NOMO-1 treated with dmso at 0.1 percent for 144 hours (cell line): ENCODE data around the gene SUPT7L.
"Not testable (repeated sequence)": the region's sequence is repeated elsewhere in the genome, so short reads cannot be mapped to it uniquely, and the experiment has no call there.

Experiments
- DNase-seq: peaks from one replicate; lab custom pipeline; 2025; ENCODE audit not compliant: unreplicated experiment; lab: John Stamatoyannopoulos, UW

SUPT7L gene

DNA sequence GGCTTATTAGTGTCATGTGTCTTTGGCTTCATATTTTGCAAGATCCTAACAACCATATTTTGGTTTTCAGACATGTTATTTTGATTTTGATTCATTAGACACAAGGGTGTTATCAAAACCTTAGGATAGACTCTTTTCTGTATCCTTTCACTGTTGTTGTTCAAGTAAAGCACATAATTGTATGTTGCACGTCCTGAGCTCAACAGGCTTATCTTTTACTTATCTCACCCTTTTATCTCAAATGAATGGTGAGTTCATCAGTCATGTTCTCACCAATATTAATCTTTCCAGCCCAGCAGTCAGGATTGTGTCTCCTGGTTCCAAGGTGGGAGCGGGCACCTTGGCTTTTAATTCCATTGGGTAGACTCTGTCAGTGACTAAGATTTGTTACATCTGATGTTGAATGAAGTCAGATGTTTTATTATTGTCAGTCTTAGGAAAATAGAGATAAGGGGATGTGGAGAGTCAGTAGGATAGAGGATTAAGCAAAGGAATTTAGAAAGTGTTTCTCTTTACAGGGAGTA lies 22.6 kb downstream of the SUPT7L start:
- DNase-seq = no peak

DNA sequence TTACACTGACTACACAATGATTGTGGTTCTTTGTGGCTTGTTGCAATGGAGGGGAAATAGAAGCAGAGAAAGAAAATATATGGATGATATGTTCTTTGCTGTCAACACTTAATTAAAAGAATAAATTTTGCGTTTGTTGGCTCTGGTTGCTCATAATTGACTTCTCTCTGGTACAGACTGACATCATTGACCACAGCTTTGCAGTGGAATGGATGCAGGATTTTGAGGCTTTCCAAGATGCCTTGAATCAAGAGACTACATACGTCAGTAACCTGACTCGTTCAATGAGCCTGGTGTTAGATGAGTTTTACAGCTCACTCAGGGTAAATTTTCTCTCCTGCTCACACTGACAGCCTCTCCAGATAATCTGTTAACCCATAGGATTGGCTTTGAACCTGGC lies 24.7 kb downstream of the SUPT7L start:
- no peak for DNase-seq

DNA sequence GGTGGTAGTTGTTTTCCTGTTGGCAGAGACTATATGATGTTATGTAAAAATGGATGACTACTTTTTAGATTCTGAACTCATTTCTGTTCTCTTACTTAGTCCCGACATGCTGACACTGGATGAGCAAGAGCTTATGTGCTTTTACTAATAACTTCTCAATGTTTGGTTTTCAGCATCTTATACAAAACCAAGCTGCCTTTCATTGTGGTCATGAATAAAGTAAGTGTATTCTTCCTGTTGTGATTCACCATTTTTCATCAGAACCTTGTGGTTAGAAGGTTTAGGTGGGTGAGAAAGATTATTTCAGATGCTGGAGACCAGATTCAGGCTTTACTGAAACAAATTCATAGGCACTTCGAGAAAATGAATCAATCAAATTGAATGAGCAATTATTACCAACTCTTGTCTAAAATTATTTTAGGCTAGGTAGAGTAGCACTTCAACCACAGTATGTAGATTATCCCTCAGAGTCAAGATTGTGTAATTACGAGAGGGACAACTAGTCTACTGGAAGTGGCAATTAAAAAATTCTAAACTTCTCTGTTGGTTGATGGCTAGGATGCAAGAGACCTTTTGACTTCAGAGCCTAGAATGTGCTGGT lies 25.3 kb downstream of the SUPT7L start:
- DNase-seq = no peak

DNA sequence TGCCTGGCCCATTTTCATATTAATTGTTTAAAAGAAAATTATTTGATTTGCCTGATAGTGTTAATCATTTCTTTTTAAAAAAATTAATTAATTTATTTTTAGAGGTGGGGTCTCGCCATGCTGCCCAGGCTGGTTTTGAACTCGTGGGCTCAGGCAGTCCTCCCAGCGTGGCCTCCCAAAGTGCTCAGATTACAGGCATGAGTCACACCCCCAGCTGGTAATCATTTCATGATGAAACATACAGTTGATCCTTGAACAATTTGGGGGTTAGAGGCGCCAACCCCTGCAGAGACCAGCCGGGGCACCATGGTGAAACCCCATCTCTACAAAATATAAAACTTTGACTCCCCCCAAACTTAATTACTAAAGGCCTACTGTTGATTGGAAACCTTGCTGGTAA lies 26.6 kb downstream of the SUPT7L start:
- DNase-seq = no peak

DNA sequence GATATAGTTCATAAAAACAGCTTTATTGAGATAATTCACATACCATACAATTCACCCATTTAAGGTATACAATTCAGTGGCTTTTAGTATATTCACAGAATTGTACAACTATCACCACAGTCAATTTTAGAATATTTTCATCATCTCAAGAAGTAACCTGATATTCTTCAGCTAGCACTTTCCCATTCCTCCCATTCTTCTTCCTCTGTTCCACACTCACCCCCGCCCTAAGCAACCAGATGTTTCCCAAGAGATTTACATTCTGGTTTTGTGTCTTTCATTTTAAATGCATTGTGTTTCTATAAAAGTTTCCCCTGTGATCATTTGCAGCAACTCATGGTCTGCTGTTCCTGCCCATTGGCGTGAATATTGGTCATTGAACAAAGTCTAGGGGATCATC lies 29.1 kb downstream of the SUPT7L start:
- no peak for DNase-seq

DNA sequence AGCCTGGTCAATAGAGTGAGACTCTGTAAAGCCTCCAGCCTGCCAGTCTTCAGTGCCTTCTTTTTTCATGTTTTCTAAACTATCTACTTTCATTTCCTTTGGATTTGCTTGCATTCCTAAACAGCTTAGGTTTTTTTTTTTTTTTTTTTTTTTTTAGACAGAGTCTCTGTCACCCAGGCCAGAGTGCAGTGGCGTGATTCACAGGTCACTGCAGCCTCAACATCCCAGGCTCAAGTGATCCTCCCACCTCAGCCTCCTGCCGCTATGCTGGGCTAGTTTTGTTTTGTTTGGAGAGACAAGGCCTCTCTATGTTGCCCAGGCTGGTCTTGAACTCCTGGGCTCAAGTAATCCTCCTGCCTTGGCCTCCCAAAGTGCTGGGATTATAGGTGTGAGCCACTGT lies 33.2 kb downstream of the SUPT7L start:
- not testable (repeated sequence) for DNase-seq

DNA sequence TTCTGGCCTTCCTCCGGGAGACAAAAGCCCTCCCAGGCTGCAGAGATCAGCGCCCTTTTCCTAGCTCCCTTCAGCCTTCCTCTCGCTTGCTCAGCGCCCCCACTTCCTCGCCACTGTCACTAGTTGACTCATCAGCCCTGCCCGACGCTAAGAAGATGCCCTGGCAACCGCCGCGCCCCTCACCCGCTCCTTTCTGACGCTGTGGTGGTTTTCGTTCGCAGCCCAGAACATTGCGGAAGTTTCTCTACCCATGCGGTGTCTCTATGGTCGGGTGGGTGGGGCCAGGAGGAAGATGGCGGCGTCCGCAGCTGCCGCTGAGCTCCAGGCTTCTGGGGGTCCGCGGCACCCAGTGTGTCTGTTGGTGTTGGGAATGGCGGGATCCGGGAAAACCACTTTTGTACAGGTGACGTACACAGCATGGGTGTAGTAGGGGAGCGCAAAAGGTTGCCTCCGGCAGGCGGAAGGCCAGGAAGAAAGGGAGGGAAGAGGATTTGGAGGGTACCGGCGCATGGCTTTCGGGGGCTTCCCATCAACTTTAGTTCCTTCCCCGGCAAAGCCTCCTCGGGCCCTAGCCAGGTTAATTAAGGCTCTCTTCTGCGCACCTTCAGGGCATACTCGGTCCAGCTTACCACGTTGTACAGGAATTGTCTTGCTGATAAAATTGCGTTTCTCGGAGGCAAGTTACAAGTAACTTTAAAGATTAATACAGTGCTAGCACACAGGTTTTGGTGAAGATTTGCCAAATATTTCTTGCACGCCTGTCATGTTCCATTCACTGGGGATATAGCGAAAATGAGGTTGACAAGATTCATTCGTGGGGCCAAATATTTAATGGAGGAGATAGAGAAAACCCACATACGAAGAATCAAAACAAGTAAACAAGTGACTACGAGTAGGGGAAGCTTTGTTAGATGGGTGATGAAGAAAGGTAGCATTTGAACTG lies 34.4 kb downstream of the SUPT7L start, which contains the start of the genes CCDC121 and GPN1:
CCDC121 (minus strand) TSS at position 246 of the 943 bp plus-strand sequence. CDS start 1,213 bp downstream, outside the sequence.
GPN1 (plus strand) TSS at position 284 of the 943 bp plus-strand sequence; CDS start at position 293, 9 bp downstream.
- peak; percentile 97 for DNase-seq

DNA sequence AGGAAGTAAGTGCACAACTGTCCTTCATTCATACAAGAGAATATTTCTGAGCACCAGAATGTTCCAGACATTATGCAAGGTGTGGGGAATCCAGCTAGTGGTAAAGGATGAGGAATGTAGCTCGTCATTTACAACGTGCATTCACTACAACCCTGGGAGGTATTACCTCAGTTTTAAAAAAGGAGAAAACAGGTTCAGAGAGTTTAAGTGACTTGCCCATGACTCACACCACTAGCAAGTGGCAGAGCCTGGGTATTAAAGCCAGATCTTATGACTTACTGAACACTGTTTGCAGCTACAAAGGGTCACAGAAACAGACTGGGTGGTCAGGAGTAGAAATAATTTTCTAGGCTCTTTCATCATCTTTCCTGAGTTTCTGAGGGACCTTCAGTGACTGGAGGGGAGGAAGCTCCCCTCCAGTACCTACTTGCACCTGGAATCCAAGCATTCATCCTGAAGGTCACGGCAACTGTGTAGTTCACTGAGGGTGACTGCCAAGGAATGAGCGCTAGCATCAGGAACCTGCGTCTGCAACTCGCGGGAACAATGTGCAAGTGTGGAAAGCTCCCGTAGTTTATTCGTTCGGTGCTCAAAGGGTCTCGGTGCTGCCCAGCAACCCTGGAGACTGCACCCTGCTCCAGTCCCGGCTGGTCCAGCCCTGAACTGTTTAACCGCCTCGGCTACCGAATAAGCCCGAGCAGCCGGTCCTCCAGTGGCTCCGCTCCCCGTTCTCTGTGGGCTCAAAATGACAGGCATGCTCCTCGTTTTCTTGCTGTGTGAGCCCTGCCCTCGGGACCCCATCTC lies 35.2 kb downstream of the SUPT7L start:
- no peak for DNase-seq

DNA sequence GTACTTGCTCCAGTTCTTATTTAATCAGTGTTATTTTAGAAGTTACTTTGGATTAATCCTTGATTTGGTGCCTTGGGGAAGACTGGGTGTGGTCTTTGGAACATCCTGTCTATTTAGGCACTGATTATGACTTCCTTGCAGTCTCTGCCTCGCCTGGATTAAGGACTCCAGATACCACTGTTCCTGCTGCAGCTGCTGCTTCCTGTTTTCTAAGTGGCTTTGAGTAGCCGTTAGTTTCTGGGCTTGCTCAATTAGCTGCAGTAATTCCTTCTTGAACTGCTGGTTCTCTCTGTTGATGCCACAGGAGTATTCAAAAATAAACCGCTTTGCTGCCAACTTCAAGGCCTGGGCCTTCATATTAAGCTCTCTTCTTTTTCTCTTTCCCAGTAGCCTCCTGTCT lies 36.5 kb downstream of the SUPT7L start:
- DNase-seq = peak; percentile 27

DNA sequence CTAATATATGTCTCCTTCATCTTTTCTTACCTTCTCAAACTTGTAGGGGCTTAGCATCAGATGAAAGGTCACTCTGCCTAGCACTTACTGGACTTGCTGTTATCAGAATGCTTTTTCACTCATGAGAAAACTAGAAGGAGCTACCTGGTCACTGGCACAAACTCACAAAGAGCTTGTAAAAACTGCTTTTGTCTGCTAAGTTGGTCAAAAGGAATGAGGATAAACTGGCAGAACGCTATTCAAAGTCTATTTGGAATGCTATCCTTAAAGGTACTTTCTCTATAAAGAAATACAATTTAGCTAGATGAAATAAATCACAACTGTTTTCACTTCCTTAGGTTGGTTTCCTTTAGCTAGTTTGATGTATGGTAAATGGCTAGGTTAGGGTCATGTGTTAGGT lies 37.1 kb downstream of the SUPT7L start:
- DNase-seq = not testable (repeated sequence)

DNA sequence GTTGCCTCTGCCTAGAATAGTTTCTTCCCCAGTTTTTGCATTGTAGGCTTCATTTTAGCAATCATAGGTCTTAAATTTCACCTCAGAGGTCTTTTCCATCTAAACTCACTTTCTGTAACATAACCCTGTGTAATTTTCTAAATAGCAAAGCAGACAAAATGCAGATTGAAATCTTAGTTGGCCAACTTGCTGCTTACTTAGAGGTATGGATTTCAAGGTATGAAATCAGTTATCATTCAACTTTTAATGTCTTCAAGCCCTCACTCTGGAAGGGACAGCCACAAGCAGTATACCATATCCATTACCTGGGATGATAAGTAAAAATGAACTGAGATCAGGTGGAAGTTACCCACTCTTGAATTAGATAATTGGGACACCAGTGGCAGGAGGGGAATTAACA lies 38.5 kb downstream of the SUPT7L start:
- DNase-seq = no peak

DNA sequence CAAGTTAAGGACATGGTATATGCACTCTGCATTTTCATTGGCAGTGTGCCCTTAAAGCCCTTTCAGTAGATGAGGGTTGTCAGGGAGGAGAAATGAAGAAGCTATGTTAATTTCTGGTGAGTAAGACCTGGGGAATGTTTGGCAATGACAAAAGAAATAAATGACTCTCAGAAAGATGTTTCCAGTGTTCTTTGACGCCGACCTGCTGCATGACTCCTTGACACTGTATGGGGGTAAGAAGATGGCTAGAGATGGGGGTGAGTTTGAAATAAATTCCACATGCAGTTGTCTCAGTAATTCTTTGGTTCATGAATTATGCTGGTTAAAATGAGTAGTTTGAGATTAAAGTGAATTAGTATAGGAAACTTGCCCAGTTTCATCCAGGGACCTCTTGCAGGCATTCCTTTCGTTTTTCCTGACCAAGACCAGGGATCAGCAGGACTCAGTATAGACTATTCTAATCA lies 40.5 kb downstream of the SUPT7L start:
- no peak for DNase-seq

DNA sequence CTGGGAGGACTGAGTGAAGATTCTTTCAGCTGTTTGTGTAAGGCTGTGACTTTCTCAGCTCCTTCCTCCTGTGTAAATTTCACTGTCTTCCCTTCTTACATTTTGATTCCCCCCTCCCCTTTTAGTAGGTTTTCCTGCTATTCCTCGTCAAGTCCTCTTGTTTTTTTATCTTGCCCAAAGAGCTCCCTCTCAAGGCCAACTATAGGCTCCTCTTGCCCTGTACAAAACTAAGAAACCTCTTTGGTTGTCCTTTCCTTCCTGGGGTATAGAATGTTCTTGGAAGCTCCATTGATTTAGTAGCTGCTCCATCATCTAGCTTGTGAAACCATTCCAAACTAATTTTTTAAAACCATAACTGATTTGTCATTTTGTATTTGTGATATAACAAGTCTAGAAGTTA lies 41.9 kb downstream of the SUPT7L start:
- DNase-seq = no peak

DNA sequence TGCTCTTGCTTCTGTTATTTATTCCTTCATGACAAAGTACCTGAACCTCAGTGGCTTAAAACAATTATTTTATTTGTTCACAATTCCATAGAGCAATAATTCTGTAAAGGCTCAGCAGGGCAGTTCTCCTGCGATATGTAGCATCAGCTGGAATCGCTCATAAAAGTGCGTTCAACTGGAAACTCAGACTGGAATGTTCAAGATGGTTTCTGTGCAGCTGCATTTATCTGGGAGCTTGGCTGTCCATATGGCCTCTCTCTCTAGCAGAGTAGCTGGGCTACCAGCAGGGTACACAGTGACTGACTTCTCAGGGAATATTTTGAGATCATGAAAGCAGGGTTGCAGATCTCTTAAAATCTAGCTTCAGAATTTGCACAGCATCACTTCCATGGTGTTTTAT lies 48.1 kb downstream of the SUPT7L start:
- DNase-seq = no peak

DNA sequence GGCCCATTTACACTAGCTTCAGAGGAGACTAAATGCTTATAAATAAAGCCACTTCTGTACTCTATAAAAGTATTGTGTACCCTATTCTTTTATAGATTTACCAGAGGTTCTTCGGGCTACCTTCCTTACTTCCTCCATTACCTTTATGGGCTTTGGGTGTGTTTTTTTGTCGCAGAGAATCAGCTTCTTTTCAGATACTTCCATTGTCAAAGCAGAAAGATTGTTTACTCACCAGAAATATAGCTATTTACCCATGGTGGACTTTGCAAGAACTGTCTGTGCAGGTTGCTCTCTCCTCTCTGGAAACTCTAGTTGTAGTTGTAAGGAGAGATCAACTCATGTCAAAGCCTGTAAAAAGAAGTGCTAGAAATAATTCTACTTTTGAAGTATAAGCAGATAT lies 49.4 kb downstream of the SUPT7L start:
- no peak for DNase-seq

DNA sequence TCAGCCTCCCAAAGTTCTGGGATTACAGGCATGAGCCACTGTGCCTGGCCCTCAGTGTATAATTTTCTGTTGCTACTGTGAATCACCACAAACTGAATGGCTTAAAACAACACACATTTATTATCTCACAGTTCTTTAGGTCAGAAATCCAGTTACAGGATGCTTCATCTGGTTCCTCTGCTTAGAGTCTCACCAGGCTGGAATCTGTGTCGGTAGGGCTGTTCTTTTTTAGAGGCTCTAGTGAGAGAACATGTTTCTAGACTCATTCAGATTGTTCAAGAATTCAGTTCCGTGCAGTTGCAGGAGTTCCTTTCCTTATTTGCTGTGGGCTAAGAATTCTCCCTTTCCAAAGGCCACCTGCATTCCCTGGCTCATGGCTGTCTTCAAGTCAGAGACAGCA lies 56.8 kb downstream of the SUPT7L start:
- DNase-seq = no peak
